Measurements from ENCODE around the gene TTLL1. TPM values are rescaled to one million over a fixed set of nuclear protein-coding genes. Genes with fewer than 3 reads are reported as not detected.

Gene TTLL1
- total and polyA plus RNA-seq, 2 of the 4 experiments (the other 2 are of a cell fraction): 10.8 to 13.2 TPM

GRCh38 chr22:43001271-43002201 lies 87.7 kb downstream of the TTLL1 start:
- H3K4me2 ChIP-seq (ENCODE audit: low read depth, low read length): peak overlapping the region; percentile 54
- peak overlapping the region; percentile 59 for H2AK9ac ChIP-seq (replicated peaks; ENCODE audit: low read depth, low read length, poor library complexity)
- ChIA-PET CTCF (no interaction called here), POLR2A (ENCODE audit: unreplicated experiment) (interaction anchor here (0.9 kb wide), 1 partner anchor 13 kb away, joined by 4 read pairs; the partner anchor contains the start of gene PACSIN2)
- peak overlapping the region; percentile 95 for H3K23ac ChIP-seq (ENCODE audit: low read depth, low read length)
- H3K4me1 ChIP-seq (ENCODE audit: control insufficient read depth, insufficient read depth, low read length): peaks cover 51% of the 10 kb centered on the region
- H4K91ac ChIP-seq (ENCODE audit: insufficient read depth, low read depth, low read length): peak overlapping the region; percentile 90
- ATAC-seq (ENCODE audit: low read depth) (peak; percentile 1; the same call in 1 of the 2 replicates), DNase-seq (no peak)
- in situ Hi-C loops (cut with MboI; ENCODE audit: low sequenced_read_pairs): no loop called here
- dilution Hi-C loops (cut with HindIII; ENCODE audit: low sequenced_read_pairs, unreplicated experiment): no loop called here
- no peak overlapping the region for H3K4me3 ChIP-seq (ENCODE audit: insufficient read depth, low read depth, low read length)
- BruUV-seq (replicated peaks): no TSS peak
- H2AK5ac ChIP-seq (ENCODE audit: low read depth, low read length): peak overlapping the region; percentile 96
- peaks cover 43% of the 10 kb centered on the region for H3K9me1 ChIP-seq (ENCODE audit: insufficient read depth, low read length)
- peaks cover 26 to 89% of the 10 kb centered on the region in 2 experiments for H3K79me1 ChIP-seq (ENCODE audit: low read depth in 1 of 2, low read length in 2 of 2)
- intact Hi-C loops (cut with micrococcal nuclease): no loop called here
- H3K27me3 ChIP-seq (ENCODE audit: control insufficient read depth, insufficient read depth, low read length): no peaks in the 10 kb centered on the region
- peak overlapping the region; percentile 95 for H2BK120ac ChIP-seq (ENCODE audit: low read depth, low read length)
- H3K14ac ChIP-seq (replicated peaks; ENCODE audit: low read depth, low read length): peak overlapping the region; percentile 87
- H3K9ac ChIP-seq (ENCODE audit: low read depth, low read length): peak overlapping the region; percentile 31; the same call in 1 of the 2 replicates
- H2BK15ac ChIP-seq (ENCODE audit: low read depth, low read length): peak overlapping the region; percentile 84
- 80% methylated on average over 2 of the region's 3 CpGs; no CpG with 5 or more reads in 1 of the 2 experiments for WGBS, 2 experiments (ENCODE audit: extremely low coverage in 2 of 2, insufficient read length in 1 of 2)
- peak overlapping the region; percentile 68 for H3K18ac ChIP-seq (ENCODE audit: low read depth, low read length)
- H3K36me3 ChIP-seq (ENCODE audit: control insufficient read depth, insufficient read depth, low read length): no peaks in the 10 kb centered on the region
- H4K8ac ChIP-seq (ENCODE audit: low read depth in 2 of 2, low read length in 2 of 2): peak overlapping the region; percentile 21 to 93
- H3K9me3 ChIP-seq (ENCODE audit: control insufficient read depth, insufficient read depth, low read length): no peaks in the 10 kb centered on the region
- H3K27ac ChIP-seq (ENCODE audit: insufficient read depth, low read length): peak overlapping the region; percentile 81
- peak overlapping the region; percentile 4 for H2AFZ ChIP-seq (replicated peaks; ENCODE audit: low read length, poor library complexity)
- H4K5ac ChIP-seq (ENCODE audit: low read depth, low read length): peak overlapping the region; percentile 43
- TF ChIP-seq MAZ (IDR thresholded peaks at IDR 0.05; ENCODE audit: borderline replicate concordance, low read depth, low read length): no peak
- no peak for TF ChIP-seq MXI1 (IDR thresholded peaks at IDR 0.05; ENCODE audit: borderline replicate concordance, low read depth, low read length)
- TF ChIP-seq SMC3 (IDR thresholded peaks at IDR 0.05; ENCODE audit: low read depth, low read length): no peak
- TF ChIP-seq FOS (IDR thresholded peaks at IDR 0.05; ENCODE audit: low read depth, low read length): no peak
- TF ChIP-seq CEBPB (IDR thresholded peaks at IDR 0.05; ENCODE audit: low read depth, low read length): no peak
- H4K20me1 ChIP-seq (ENCODE audit: insufficient read depth, low read length): peaks cover 22% of the 10 kb centered on the region
- peak overlapping the region; percentile 91 for H3K4ac ChIP-seq (ENCODE audit: low read depth, low read length)
- H2BK20ac ChIP-seq (ENCODE audit: low read depth, low read length): peak overlapping the region; percentile 91
- H3K56ac ChIP-seq (ENCODE audit: extremely low read depth, insufficient read depth, low read length): peak overlapping the region; percentile 72
- peak overlapping the region; percentile 90 for H2BK5ac ChIP-seq (ENCODE audit: low read depth, low read length, poor library complexity, severe bottlenecking)
